Globus pallidus (tissue), 1 donor: ENCODE measurements around the gene LSM12.
A peak's percentile ranks its signal among the peaks of the same experiment; 100 is the strongest.
"Not testable (repeated sequence)": the region's sequence is repeated elsewhere in the genome, so short reads cannot be mapped to it uniquely, and the experiment has no call there.

ENCODE experiments used
- DNase-seq: peaks from one replicate; pipeline ENCODE4 v3.0.0-alpha.2; 2015; ENCODE audit warnings: low spot score

LSM12 gene

DNA sequence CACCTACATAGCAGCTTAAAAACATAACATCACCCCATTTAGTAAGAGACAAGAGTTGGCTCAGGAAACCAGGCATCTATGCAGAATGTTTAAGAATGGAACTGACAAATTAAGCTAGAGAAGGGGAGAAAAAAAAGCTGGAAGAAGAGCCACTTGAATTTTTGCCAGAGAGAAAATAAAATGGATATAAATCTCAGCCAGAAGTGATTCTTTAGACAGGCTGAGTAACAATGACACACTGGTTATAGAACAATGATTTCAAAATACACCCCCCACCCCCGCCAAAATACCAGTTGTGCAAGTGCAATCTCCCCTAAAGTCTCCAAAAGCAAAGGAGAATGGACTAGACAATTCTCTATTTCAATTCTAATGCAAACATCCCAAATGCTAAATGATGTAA is 22.4 kb downstream of the LSM12 start:
- DNase-seq, result no peak

GRCh38 chr17:44043272-44043696 is 23.2 kb downstream of the LSM12 start:
- DNase-seq, result no peak

DNA sequence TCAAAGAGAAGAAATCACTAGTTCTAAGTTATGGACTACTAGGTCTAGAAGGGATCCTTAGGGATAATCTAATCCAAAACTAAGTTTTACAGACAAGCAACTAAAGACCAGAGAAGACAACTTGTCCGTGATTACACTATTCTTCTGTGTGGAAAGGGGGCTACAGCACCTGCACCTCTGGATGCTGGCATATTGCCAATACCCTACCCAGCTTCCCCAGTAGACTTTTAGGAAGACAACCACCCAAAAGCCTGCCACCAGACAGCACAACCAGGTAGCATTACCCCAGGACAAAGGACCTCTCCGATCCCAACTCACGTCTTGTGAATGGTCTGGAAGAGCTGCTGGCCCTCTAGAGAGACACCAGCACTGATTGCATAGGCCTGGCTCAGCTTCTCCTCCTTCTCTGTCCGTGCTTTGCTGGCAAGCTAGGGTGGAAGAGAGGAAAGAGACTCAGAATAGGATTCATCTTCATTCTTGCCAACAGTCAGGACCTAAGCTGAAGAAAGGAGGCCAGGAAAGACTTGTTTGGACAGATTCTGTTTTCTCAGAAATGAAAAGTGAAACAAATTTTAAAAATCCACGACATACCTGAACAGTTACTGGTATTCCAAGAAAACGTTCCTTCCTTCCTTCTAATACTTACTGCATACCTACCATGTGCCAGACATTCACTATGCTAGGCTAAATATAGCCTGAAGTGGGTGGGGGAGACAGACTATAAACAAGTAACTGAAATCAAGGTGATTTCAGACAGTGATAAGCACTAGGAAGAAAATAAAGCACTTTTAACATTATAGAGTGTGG is 26.4 kb downstream of the LSM12 start:
- no peak for DNase-seq

- no peak for DNase-seq
Observed at GRCh38 chr17:44038604-44039011, 27.9 kb downstream of the LSM12 start.

- no peak for DNase-seq
Observed at GRCh38 chr17:44037471-44037870, 29.0 kb downstream of the LSM12 start.

- DNase-seq, result not testable (repeated sequence)
Observed at GRCh38 chr17:44034688-44035087, 31.8 kb downstream of the LSM12 start.

DNA sequence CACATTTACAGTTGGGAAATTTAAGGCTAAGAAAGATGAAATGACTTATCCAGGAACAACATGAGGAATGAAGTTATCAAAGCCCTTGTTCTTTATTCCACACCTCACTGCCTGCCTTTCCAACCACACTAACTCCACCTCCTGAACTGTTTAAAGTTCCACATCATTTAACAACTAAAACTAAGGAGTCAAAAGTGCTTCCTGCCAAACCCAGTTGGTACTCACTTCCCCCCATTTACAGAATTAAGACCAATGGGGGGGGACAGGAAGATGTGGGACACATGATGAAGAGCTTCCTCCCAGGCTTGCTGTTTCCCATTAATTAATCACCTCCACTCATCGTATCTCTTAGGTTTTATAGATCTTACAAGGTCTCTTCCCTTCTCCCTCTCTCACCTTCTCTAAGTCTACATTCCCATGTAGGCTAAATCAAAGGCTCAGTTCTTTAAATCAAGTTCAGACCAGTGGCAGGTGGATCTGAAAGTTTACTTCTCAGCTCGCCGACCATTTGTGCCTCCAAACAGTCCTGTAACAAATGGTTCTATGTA is 32.5 kb downstream of the LSM12 start:
- DNase-seq, result no peak

DNA sequence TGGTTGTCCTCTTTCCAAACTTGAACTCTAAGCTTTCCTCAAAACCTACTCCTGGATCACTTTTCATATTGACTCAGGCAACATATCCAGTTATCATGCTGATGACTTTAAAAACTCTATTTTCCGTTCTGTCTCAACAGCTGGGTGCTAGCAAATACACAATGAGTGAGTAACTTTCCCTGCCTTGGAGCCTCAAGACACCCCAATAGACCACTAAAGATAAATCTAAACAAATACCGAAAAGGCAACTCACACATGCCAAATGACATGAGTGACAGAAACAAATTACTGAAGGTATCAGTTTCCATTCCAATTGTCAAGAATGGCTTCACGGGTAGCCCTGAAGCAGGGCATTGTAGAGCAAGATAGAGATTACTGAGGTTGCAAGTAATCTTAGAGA is 36.0 kb downstream of the LSM12 start:
- DNase-seq, result no peak

DNA sequence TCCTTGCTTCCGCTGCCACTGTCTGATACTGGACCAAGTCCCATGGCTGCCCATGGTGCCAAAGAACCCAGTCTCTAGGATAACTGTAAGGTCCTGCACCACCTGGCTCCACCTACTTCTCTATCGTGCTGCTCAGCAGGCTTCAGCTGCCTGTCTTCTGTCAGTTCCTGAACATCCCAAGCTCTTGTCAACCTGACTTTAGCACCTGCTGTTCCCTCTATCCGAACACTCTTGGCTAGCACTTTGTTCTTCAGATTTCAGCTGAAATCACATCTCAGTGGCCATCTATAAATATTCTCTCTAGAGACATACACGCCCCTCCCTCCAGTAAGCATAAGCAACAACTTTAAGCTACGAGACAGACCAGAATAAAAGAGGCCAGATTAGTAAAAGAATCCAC is 36.7 kb downstream of the LSM12 start:
- DNase-seq, result no peak

- no peak for DNase-seq
Observed at GRCh38 chr17:44024853-44025252, 41.6 kb downstream of the LSM12 start.

DNA sequence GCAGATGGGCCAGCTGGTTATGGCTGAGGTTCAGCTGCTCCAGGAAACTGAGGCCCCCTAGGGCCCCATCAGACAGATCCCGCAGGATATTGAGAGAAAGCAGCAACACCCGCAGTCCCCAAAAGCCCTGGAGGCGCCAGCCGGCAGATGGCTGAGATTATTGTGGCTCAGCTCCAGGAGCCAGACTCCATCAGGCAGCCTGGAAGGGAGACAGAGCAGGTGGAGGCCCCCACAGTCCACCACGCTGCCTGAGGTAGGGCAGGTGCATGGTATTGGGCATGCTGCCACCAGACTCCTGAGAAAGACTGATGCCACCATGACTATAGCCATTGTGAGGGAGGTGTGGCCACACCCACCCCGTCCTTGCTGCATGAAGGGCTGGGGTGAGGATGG is 42.2 kb downstream of the LSM12 start:
- DNase-seq, result no peak

DNA sequence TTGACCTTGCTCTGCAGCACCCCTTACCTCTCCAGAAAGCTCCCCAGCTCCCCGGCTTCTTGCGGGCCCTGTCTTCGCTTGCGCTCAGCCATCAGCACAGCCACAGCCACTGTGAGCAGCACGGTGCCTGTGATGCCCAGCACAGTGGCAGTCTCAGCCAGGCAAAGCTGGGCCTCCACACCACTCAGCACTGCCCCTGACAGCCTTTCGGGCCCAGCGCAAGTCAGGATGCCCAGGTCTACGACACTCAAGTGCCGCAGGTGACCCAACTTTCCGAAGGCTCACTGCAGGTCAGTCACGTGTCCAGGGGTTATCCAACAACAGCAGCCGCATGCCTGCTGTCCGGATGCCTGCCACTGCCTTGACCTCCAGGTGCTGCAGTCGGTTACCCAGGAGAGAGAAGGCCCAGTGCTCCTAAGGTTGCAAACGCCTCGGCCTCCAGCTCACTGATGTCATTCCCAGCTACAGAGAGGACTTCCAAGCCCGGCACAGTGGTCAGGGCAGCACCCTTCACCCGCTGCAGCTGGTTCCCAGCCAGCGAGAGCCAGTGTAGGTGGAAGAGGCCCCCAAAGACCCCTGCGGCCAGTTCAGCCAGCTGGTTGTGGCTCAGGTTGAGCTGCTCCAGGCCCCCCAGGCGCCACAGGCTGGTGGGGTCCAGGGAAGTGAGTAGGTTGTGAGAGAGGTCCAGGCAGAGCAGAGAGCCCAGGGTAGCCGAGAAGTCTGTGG is 42.8 kb downstream of the LSM12 start:
- DNase-seq, result no peak

DNA sequence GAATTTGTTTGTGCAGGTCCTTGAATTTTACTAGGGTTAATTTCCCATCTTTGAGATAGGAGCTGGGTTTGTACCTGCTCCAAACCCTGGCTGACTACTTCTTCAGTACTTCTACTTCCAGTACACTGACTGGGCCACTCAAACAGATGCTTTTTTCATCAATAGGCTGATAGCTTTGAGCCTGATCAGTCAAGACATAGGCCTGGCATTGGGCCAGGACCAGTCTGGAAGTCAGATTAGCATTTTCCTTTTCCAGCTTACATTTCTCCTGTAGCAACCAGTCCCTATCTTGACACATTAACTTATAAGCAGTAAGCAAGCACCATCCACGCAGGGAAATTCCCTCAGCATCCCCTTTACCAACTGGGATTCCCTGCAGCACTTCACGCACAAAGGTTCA is 44.2 kb downstream of the LSM12 start:
- DNase-seq, result no peak

GRCh38 chr17:44021227-44021626 is 45.2 kb downstream of the LSM12 start:
- not testable (repeated sequence) for DNase-seq

- peak; percentile 90 for DNase-seq
Observed at GRCh38 chr17:44014437-44015172, 51.9 kb downstream of the LSM12 start, which contains the start of gene TMEM101. TMEM101 (minus strand) TSS chr17:44014963; CDS start chr17:44014952, 11 bp downstream.

DNA sequence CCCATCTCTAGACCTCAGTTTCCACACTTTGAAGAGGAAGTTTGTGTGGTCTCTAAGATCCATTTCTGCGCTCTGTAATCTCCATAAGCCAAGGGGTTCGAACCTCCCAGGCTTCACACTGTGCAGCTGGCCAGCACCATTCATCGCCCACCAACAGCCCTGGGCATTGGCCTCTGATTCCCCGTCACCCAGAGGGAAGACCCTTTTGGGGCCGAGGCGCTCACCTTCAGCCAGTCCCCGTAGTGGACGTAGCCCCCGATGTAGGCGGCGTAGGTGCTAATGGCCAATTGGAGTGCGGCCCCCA is 52.4 kb downstream of the LSM12 start:
- DNase-seq, result no peak

GRCh38 chr17:44012874-44013273 is 53.6 kb downstream of the LSM12 start:
- DNase-seq, result no peak

- no peak for DNase-seq
Observed at GRCh38 chr17:44012391-44012790, 54.1 kb downstream of the LSM12 start.

- no peak for DNase-seq
Observed at GRCh38 chr17:44011876-44012275, 54.6 kb downstream of the LSM12 start.

GRCh38 chr17:44010966-44011647 is 55.4 kb downstream of the LSM12 start:
- DNase-seq, result no peak

- DNase-seq, result no peak
Observed at GRCh38 chr17:44008205-44008909, 58.1 kb downstream of the LSM12 start.
